Epithelial cell of esophagus (primary cell): Measurements from ENCODE around the gene SELENOV.

ENCODE experiments used
- DNase-seq: peaks from one replicate; pipeline ENCODE4 v3.0.0; 2010; ENCODE audit warnings: low read depth
- H3K4me3 ChIP-seq: 2 replicates; pipeline ENCODE4 v1.5.1; 2011; ENCODE audit warnings: mild to moderate bottlenecking, low read length, control low read depth
- TF ChIP-seq, protein P1 (sequence below): IDR thresholded peaks from 2 replicates; pipeline ENCODE4 v1.5.1; 2011; ENCODE audit warnings: low read depth, mild to moderate bottlenecking, low read length, control low read depth, inconsistent platforms; ENCODE audit not compliant: insufficient read depth; ENCODE audit errors: missing control alignments

Gene SELENOV

DNA sequence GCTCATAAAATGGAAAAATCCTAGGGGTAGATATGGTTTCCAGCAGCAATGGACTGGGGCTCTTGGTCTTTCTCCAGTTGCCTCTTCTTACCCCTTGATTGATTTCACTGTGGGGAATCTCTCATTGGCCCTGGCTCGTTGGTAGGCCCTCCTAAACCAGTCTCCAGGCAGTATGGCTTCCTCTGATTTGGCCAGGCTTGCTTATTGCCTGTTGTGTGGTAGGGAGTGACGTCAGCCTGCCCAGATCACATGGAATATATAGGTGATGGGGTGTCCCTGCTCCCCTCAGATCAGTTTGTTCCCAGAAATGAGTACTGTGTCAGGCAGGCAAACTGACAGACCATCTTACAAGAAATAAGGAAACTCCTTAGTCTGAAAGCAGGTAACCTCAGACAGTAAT lies 5.7 kb upstream of the SELENOV start:
- no peak overlapping the region for H3K4me3 ChIP-seq
- TF ChIP-seq, protein P1, sequence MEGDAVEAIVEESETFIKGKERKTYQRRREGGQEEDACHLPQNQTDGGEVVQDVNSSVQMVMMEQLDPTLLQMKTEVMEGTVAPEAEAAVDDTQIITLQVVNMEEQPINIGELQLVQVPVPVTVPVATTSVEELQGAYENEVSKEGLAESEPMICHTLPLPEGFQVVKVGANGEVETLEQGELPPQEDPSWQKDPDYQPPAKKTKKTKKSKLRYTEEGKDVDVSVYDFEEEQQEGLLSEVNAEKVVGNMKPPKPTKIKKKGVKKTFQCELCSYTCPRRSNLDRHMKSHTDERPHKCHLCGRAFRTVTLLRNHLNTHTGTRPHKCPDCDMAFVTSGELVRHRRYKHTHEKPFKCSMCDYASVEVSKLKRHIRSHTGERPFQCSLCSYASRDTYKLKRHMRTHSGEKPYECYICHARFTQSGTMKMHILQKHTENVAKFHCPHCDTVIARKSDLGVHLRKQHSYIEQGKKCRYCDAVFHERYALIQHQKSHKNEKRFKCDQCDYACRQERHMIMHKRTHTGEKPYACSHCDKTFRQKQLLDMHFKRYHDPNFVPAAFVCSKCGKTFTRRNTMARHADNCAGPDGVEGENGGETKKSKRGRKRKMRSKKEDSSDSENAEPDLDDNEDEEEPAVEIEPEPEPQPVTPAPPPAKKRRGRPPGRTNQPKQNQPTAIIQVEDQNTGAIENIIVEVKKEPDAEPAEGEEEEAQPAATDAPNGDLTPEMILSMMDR, result no peak
- DNase-seq, result no peak

DNA sequence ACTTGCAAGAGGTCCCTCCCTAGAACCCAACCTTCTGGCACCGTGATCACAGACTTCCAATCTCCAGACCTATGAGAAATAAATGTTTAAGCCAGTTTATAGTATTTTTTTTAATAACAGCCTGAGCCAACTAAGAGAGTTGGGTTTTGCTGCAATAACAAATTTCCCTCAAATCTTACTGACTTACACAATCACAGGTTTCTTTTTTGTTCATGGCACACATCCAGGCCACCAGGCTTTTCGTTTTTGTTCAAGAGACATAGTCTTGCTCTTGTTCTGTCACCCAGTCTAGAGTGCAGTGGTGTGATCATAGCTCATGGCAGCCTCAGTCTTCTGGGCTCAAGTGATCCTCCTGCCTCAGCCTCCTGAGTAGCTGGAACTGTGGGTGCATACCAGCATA lies 2.0 kb upstream of the SELENOV start:
- H3K4me3 ChIP-seq, result no peak overlapping the region
- TF ChIP-seq, protein P1, result no peak
- no peak for DNase-seq

DNA sequence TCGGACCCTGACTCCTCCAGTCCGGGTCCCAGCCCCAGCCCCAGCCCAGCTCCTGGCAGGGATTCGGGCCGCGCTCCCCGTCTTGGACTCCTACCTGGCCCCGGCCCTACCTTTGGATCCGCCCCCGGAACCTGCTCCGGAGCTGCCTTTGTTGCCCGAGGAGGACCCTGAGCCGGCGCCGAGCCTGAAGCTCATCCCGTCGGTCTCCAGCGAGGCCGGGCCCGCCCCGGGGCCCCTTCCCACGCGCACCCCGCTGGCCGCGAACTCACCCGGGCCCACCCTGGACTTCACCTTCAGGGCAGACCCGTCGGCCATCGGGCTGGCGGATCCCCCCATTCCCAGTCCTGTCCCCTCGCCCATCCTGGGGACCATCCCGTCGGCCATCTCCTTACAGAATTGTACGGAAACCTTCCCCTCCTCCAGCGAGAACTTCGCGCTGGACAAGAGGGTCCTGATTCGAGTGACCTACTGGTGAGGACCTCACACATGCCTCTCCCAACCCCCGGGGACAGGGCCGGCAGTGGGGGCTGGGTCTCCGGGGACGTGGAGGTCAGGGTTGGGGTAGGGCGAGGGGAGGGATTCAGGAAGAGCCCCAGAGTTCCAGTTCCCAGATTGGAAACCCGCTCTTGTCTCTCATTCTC lies 732 bp downstream of the SELENOV start:
- no peak for DNase-seq
- H3K4me3 ChIP-seq, result peak overlapping the region; percentile 13
- TF ChIP-seq, protein P1, result no peak

DNA sequence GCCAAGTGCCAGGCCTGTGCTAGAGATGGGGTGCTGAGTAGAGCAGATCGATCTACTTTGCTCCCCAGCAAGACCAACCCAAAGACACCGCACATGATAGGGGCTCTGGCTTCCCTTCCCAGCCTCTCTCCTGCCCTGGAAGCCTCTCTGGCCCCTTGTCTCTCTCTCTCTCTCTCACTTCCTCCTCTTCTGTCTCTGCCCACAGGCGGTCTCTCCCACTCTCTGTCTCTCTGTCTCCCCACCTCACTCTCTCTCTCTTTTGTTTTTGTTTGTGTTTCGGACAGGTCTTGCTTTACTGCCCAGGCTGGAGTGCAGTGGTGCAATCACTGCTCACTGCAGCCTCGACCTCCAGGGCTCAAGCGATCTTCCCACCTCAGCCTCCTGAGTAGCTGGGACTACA lies 1.3 kb downstream of the SELENOV start:
- no peak overlapping the region for H3K4me3 ChIP-seq
- DNase-seq, result no peak
- TF ChIP-seq, protein P1, result no peak

DNA sequence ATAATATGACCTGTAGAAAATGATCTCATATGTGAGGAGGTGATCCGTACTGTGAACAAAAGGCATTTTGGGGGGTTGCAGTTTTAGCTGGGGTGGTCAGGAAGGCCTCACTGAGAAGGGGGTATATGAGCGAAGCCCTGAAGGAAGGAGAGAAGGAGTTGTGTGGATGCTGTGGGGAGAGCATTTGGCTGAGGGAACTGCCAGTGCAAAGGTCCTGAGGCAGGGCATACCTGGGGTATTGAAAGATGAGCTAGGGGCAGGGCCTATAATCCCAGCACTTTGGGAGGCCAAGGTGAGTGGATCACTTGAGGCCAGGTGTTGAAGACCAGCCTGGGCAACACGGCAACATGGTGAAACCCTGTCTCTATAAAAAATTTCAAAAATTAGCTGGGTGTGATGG lies 2.5 kb downstream of the SELENOV start:
- TF ChIP-seq, protein P1, result no peak
- no peak overlapping the region for H3K4me3 ChIP-seq
- no peak for DNase-seq

DNA sequence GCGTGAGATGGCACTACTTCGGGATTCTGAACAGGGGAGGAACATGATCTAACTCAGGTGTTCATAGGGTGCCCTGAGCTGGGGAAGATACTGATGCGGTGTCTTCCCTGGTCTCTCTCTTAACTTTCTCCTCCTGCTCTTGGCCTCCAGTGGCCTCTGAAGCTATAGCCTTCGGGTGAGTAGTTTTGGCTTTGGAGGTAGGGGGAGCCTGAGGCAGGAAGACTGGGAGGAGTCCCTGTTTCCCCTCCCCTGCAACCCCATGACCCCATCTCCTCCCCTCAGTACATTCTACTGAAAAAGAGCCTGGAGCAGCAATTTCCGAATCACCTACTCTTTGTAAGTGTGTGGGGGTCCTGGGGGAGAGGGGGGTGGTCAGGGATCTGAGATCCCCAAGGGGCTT lies 3.5 kb downstream of the SELENOV start:
- TF ChIP-seq, protein P1, result no peak

DNA sequence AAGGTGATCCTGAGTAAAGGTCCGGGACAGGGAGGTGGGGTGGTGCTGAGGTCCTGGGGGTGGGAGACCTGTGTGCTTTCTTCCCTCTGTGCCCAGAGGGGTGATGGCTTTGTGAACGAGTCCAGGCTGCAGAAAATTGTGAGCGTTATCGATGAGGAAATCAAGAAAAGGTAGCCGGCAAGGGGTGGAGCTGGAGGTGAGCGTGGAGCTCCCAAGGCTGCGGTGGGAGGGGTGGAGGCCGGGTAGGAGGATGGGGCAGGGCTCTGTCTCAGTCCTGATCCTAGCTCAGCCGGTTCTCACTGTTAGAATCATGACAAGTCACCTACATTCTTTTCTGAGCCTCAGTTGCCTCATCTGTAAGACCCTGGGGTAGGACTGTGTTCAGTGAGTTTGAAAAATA lies 4.0 kb downstream of the SELENOV start:
- DNase-seq, result no peak
- TF ChIP-seq, protein P1, result no peak
- no peak overlapping the region for H3K4me3 ChIP-seq

More for the DNA sequence above, 3.5 kb downstream of the SELENOV start:
- no peak for DNase-seq
- H3K4me3 ChIP-seq, result no peak overlapping the region
